Measurements from ENCODE around the gene ADK.

The ADK gene

GRCh38 chr10:74109452-74109851 lies 41.6 kb upstream of the ADK start:
- Histone ChIP-seq H3K4me3 (ENCODE audit: low read depth in 1 of 2, low read length in 1 of 2) (no peak overlapping the region), H3K27ac (no peak overlapping the region), H3K36me3 (peaks cover 100% of the 10 kb centered on the region), H3K9me3 (no peaks in the 10 kb centered on the region), H3K27me3 (no peaks in the 10 kb centered on the region), H3K4me1 (ENCODE audit: control insufficient read depth in 1 of 2, insufficient read depth in 1 of 2, low read depth in 1 of 2, low read length in 1 of 2) (no peaks in the 10 kb centered on the region)
- TF ChIP-seq, protein P1, sequence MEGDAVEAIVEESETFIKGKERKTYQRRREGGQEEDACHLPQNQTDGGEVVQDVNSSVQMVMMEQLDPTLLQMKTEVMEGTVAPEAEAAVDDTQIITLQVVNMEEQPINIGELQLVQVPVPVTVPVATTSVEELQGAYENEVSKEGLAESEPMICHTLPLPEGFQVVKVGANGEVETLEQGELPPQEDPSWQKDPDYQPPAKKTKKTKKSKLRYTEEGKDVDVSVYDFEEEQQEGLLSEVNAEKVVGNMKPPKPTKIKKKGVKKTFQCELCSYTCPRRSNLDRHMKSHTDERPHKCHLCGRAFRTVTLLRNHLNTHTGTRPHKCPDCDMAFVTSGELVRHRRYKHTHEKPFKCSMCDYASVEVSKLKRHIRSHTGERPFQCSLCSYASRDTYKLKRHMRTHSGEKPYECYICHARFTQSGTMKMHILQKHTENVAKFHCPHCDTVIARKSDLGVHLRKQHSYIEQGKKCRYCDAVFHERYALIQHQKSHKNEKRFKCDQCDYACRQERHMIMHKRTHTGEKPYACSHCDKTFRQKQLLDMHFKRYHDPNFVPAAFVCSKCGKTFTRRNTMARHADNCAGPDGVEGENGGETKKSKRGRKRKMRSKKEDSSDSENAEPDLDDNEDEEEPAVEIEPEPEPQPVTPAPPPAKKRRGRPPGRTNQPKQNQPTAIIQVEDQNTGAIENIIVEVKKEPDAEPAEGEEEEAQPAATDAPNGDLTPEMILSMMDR (IDR thresholded peaks at IDR 0.05) = no peak

DNA sequence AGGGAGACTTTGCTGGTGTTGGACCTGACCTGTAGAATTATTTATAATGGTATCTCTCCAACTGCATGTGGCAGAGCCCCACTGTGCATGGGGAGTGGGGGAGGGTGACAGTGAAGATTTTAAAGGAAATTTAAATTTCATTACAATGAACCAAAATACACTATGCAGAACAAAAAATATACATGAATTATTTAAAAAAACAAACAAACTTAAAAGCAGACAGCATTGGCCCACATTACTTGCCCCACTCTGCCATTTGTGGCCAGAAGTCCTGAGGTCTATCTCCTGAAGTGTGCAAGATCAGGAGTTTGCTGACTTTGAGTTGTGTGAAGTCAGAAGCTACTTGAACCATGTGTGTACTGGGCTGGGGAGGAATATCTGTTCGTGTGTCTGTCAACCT lies 40.9 kb upstream of the ADK start:
- Histone ChIP-seq H3K36me3 (peaks cover 100% of the 10 kb centered on the region), H3K4me3 (ENCODE audit: low read depth in 1 of 2, low read length in 1 of 2) (no peak overlapping the region), H3K4me1 (ENCODE audit: control insufficient read depth in 1 of 2, insufficient read depth in 1 of 2, low read depth in 1 of 2, low read length in 1 of 2) (no peaks in the 10 kb centered on the region), H3K27me3 (no peaks in the 10 kb centered on the region), H3K27ac (no peak overlapping the region), H3K9me3 (no peaks in the 10 kb centered on the region)
- TF ChIP-seq, protein P1 (IDR thresholded peaks at IDR 0.05) = no peak

- Histone ChIP-seq H3K27ac (no peak overlapping the region), H3K4me3 (ENCODE audit: low read depth in 1 of 2, low read length in 1 of 2) (no peak overlapping the region), H3K36me3 (peaks cover 99% of the 10 kb centered on the region), H3K27me3 (no peaks in the 10 kb centered on the region), H3K9me3 (no peaks in the 10 kb centered on the region), H3K4me1 (ENCODE audit: control insufficient read depth in 1 of 2, insufficient read depth in 1 of 2, low read depth in 1 of 2, low read length in 1 of 2) (no peaks in the 10 kb centered on the region)
- TF ChIP-seq, protein P1 (IDR thresholded peaks at IDR 0.05) = no peak
Observed at GRCh38 chr10:74111799-74112198, 39.2 kb upstream of the ADK start.

- Histone ChIP-seq H3K4me3 (ENCODE audit: low read depth in 1 of 2, low read length in 1 of 2) (no peak overlapping the region), H3K9me3 (no peaks in the 10 kb centered on the region), H3K27ac (peak overlapping the region; percentile 3), H3K36me3 (peaks cover 99% of the 10 kb centered on the region), H3K27me3 (no peaks in the 10 kb centered on the region), H3K4me1 (ENCODE audit: control insufficient read depth in 1 of 2, insufficient read depth in 1 of 2, low read depth in 1 of 2, low read length in 1 of 2) (no peaks in the 10 kb centered on the region)
- TF ChIP-seq, protein P1 (IDR thresholded peaks at IDR 0.05) = no peak
Observed at GRCh38 chr10:74113546-74113945, 37.5 kb upstream of the ADK start.

DNA sequence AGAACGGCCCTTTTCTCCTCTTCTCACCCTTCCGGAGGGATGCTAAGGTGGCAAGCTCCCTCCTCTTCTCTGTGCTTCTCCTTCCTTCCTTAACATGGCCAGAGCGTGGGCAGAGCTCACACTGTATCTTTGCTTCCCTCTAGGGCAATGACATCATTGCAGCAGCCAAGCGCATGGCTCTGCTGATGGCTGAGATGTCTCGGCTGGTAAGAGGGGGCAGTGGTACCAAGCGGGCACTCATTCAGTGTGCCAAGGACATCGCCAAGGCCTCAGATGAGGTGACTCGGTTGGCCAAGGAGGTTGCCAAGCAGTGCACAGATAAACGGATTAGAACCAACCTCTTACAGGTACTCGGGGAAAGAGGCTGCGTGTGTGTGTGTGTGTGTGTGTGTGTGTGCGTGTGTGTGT lies 37.0 kb upstream of the ADK start:
- no peaks in the 10 kb centered on the region for H3K27me3 ChIP-seq
- no peak overlapping the region for H3K4me3 ChIP-seq (ENCODE audit: low read depth in 1 of 2, low read length in 1 of 2)
- TF ChIP-seq, protein P1 (IDR thresholded peaks at IDR 0.05) = no peak
- H3K4me1 ChIP-seq (ENCODE audit: control insufficient read depth in 1 of 2, insufficient read depth in 1 of 2, low read depth in 1 of 2, low read length in 1 of 2) = no peaks in the 10 kb centered on the region
- no peaks in the 10 kb centered on the region for H3K9me3 ChIP-seq
- H3K36me3 ChIP-seq = peaks cover 99% of the 10 kb centered on the region
- no peak overlapping the region for H3K27ac ChIP-seq

- no peak overlapping the region for H3K4me3 ChIP-seq (ENCODE audit: low read depth in 1 of 2, low read length in 1 of 2)
- no peaks in the 10 kb centered on the region for H3K4me1 ChIP-seq (ENCODE audit: control insufficient read depth in 1 of 2, insufficient read depth in 1 of 2, low read depth in 1 of 2, low read length in 1 of 2)
- TF ChIP-seq, protein P1 (IDR thresholded peaks at IDR 0.05) = no peak
- H3K36me3 ChIP-seq = peaks cover 97% of the 10 kb centered on the region
- H3K27ac ChIP-seq = peak overlapping the region; percentile 0
- H3K27me3 ChIP-seq = no peaks in the 10 kb centered on the region
- no peaks in the 10 kb centered on the region for H3K9me3 ChIP-seq
Observed at GRCh38 chr10:74117738-74118137, 33.3 kb upstream of the ADK start.

All from neutrophil (primary cell).